ENCODE results near the gene HTR7.

HTR7 gene

DNA sequence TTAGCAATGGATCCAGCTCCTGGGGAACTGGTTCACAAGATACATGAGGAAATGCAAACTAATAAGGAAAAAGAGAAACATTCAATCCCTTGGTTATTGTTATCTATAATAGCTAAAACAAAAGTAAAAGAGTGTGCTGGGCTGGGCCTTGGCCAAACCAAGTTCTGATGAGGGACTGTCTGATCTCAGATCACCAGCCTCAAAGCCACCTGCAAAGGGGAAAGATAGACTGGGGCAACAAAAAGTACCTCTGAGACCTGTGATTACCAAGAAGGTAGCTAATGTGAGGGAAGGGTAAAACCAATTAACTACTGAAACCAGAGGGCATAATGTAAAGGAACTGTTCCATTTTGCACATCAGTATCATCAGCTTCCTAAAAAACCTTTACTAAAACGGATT is 51.2 kb downstream of the HTR7 start:
- no peak for DNase-seq (ENCODE audit: low read depth)
- no peak for TF ChIP-seq CTCF (IDR thresholded peaks at IDR 0.05; ENCODE audit: low read depth, low read length, missing control alignments)
- no peak overlapping the region for H3K4me3 ChIP-seq (ENCODE audit: low read depth, low read length)

GRCh38 chr10:90805206-90805605 is 52.6 kb downstream of the HTR7 start:
- no peak for DNase-seq (ENCODE audit: low read depth)
- TF ChIP-seq CTCF (IDR thresholded peaks at IDR 0.05; ENCODE audit: low read depth, low read length, missing control alignments): no peak
- no peak overlapping the region for H3K4me3 ChIP-seq (ENCODE audit: low read depth, low read length)

DNA sequence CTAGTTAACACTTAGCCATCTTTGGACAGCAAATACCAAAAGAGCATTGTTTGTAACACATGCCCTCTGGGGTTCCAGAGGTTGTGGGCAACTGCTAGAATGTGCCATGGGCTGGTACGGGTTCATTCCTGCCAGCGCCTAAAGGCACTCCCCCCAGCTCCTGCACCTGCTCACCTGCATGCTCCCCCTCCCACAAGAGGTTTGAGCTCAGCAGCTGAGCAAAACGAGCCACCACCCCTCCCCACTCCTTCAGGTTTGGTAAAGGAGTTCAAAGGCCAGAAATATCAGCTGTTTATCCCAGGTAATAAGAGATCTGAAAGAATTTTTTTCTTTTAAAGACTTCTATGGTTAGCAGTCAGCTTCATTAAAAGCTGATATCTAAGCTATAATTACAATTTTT is 53.5 kb downstream of the HTR7 start:
- H3K4me3 ChIP-seq (ENCODE audit: low read depth, low read length): no peak overlapping the region
- DNase-seq (ENCODE audit: low read depth): no peak
- no peak for TF ChIP-seq CTCF (IDR thresholded peaks at IDR 0.05; ENCODE audit: low read depth, low read length, missing control alignments)

- TF ChIP-seq CTCF (IDR thresholded peaks at IDR 0.05; ENCODE audit: low read depth, low read length, missing control alignments): no peak
- no peak overlapping the region for H3K4me3 ChIP-seq (ENCODE audit: low read depth, low read length)
- DNase-seq (ENCODE audit: low read depth): no peak
These were observed 56.2 kb downstream of the HTR7 start for GRCh38 chr10:90801608-90802007.

DNA sequence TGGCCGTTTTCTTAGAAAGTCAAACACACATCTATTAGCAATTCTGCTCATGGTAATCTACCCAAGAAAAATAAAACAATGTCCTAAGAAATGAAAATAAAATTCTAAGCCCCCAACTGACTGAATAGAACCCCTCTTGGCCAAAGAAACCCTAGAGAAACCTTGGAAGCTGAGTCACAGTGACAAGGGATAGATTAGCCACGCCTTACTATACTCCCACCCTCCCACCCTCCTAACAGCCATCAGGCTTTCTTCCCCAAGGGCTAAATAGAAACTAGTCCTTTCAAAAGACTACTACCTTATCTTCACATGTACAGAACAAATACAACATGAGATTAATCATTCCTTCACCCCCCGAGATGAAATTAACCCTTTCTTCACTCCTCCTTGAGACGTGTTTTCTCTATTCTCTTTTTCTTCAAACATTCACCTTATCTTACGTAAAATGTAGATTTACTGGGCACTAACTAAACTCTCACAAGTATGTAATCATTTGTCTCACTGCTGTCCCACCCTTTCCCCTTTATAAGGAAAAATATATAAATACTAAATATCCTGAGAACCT is 57.5 kb downstream of the HTR7 start:
- no peak for TF ChIP-seq CTCF (IDR thresholded peaks at IDR 0.05; ENCODE audit: low read depth, low read length, missing control alignments)
- no peak for DNase-seq (ENCODE audit: low read depth)

DNA sequence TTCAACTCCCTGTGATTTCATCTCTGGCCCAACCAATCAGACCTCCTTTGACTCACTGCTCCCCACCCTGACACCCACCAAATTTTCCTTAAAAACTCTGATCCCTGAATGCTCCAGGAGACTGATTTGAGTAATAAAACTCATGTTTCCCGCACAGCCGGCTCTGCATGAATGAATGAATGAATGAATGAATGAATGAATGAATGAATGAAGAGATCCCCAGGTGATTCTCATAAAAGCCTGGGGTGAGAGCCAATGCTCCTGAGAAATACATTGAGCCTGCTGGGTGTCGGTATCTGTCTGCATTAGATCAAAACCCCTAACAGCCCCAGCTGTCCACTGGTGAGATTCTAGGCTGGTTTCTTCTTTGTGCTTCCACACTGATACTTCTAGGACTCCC is 58.7 kb downstream of the HTR7 start:
- TF ChIP-seq CTCF (IDR thresholded peaks at IDR 0.05; ENCODE audit: low read depth, low read length, missing control alignments): no peak
- H3K4me3 ChIP-seq (ENCODE audit: low read depth, low read length): no peak overlapping the region
- DNase-seq (ENCODE audit: low read depth): no peak

More for the DNA sequence above, 57.5 kb downstream of the HTR7 start:
- H3K4me3 ChIP-seq (ENCODE audit: low read depth, low read length): no peak overlapping the region

DNA sequence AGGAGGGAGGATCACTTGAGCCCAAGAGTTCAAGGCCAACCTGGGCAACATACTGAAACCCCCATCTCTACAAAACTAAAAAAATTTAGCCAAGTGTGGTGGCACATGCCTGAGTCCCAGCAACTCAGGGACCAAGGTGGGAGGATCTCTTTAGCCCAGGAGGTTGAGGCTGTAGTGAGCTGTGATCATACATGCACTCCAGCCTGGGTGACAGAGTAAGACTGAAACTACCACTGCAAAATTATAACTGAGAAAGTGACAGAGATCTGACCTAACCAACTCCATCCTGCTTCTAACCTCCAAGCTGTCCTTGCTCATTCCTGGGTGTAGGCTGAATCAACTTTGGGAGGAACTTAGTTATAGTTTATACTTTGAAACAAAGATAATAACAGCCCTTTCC is 59.4 kb downstream of the HTR7 start:
- no peak for TF ChIP-seq CTCF (IDR thresholded peaks at IDR 0.05; ENCODE audit: low read depth, low read length, missing control alignments)
- no peak overlapping the region for H3K4me3 ChIP-seq (ENCODE audit: low read depth, low read length)
- no peak for DNase-seq (ENCODE audit: low read depth)
